ENCODE measurements around the gene OR2G3. TPM values are rescaled to one million over a fixed set of nuclear protein-coding genes. Genes with fewer than 3 reads are reported as not detected.

The OR2G3 gene
- total and polyA plus RNA-seq, 2 of the 4 experiments (the other 2 are of a cell fraction), result not detected

GRCh38 chr1:247638011-247638410 lies 32.6 kb downstream of the OR2G3 start:
- no peaks in the 10 kb centered on the region for H3K27me3 ChIP-seq (ENCODE audit: control insufficient read depth, insufficient read depth, low read length)
- no TSS peak for BruUV-seq (replicated peaks)
- H2AK5ac ChIP-seq (ENCODE audit: low read depth, low read length), result no peak overlapping the region
- ChIA-PET POLR2A (ENCODE audit: unreplicated experiment) (no interaction called here), CTCF (no interaction called here)
- H3K4ac ChIP-seq (ENCODE audit: low read depth, low read length), result no peak overlapping the region
- H3K27ac ChIP-seq (ENCODE audit: insufficient read depth, low read length), result no peak overlapping the region
- no peak overlapping the region for H4K8ac ChIP-seq (ENCODE audit: low read depth in 2 of 2, low read length in 2 of 2)
- H3K23ac ChIP-seq (ENCODE audit: low read depth, low read length), result no peak overlapping the region
- no peak for DNase-seq
- H2AFZ ChIP-seq (replicated peaks; ENCODE audit: low read length, poor library complexity), result no peak overlapping the region
- no peak overlapping the region for H2BK120ac ChIP-seq (ENCODE audit: low read depth, low read length)
- no peak overlapping the region for H2AK9ac ChIP-seq (replicated peaks; ENCODE audit: low read depth, low read length, poor library complexity)
- in situ Hi-C loops (cut with MboI; ENCODE audit: low sequenced_read_pairs), result no loop called here
- TF ChIP-seq MAFK (IDR thresholded peaks at IDR 0.05; ENCODE audit: low read depth, low read length) (no peak), BHLHE40 (IDR thresholded peaks at IDR 0.05; ENCODE audit: low read depth, low read length) (no peak), POLR2A (IDR thresholded peaks at IDR 0.05; ENCODE audit: low read depth, low read length) (no peak), CHD1 (IDR thresholded peaks at IDR 0.05; ENCODE audit: low read depth, low read length) (no peak), RAD21 (IDR thresholded peaks at IDR 0.05; ENCODE audit: low read length) (no peak), RCOR1 (IDR thresholded peaks at IDR 0.05; ENCODE audit: insufficient replicate concordance, low read length) (no peak), RFX5 (IDR thresholded peaks at IDR 0.05; ENCODE audit: low read depth, low read length) (no peak), USF2 (IDR thresholded peaks at IDR 0.05; ENCODE audit: low read depth, low read length) (no peak), MXI1 (IDR thresholded peaks at IDR 0.05; ENCODE audit: borderline replicate concordance, low read depth, low read length) (no peak), ELK1 (IDR thresholded peaks at IDR 0.05; ENCODE audit: borderline replicate concordance, low read depth, low read length) (no peak), FOS (IDR thresholded peaks at IDR 0.05; ENCODE audit: low read depth, low read length) (no peak), NFE2L2 (IDR thresholded peaks at IDR 0.05; ENCODE audit: low read depth, low read length) (no peak), CEBPB (IDR thresholded peaks at IDR 0.05; ENCODE audit: low read depth, low read length) (no peak), CTCF (conservative IDR thresholded peaks at IDR 0.05; ENCODE audit: low read depth, low read length) (no peak), SMC3 (IDR thresholded peaks at IDR 0.05; ENCODE audit: low read depth, low read length) (no peak), MAZ (IDR thresholded peaks at IDR 0.05; ENCODE audit: borderline replicate concordance, low read depth, low read length) (no peak)
- intact Hi-C loops (cut with micrococcal nuclease), result no loop called here
- H3K4me3 ChIP-seq (ENCODE audit: insufficient read depth, low read depth, low read length), result no peak overlapping the region
- H3K14ac ChIP-seq (replicated peaks; ENCODE audit: low read depth, low read length), result no peak overlapping the region
- no peaks in the 10 kb centered on the region for H4K20me1 ChIP-seq (ENCODE audit: insufficient read depth, low read length)
- H3K4me2 ChIP-seq (ENCODE audit: low read depth, low read length), result no peak overlapping the region
- H3K36me3 ChIP-seq (ENCODE audit: control insufficient read depth, insufficient read depth, low read length), result no peaks in the 10 kb centered on the region
- H3K9me1 ChIP-seq (ENCODE audit: insufficient read depth, low read length), result no peaks in the 10 kb centered on the region
- no peak for ATAC-seq (ENCODE audit: low read depth)
- no peak overlapping the region for H3K56ac ChIP-seq (ENCODE audit: extremely low read depth, insufficient read depth, low read length)
- H4K5ac ChIP-seq (ENCODE audit: low read depth, low read length), result no peak overlapping the region
- WGBS, 2 experiments (ENCODE audit: extremely low coverage in 2 of 2, insufficient read length in 1 of 2), result 44% methylated on average over 1 of the region's 4 CpGs; no CpG with 5 or more reads in 1 of the 2 experiments
- peaks cover 23% of the 10 kb centered on the region for H3K9me3 ChIP-seq (ENCODE audit: control insufficient read depth, insufficient read depth, low read length)
- H3K79me1 ChIP-seq (ENCODE audit: low read depth in 1 of 2, low read length in 2 of 2), result no peaks in the 10 kb centered on the region
- H4K91ac ChIP-seq (ENCODE audit: insufficient read depth, low read depth, low read length), result no peak overlapping the region
- H3K9ac ChIP-seq (ENCODE audit: low read depth, low read length), result no peak overlapping the region
- H2BK20ac ChIP-seq (ENCODE audit: low read depth, low read length), result no peak overlapping the region
- H2BK5ac ChIP-seq (ENCODE audit: low read depth, low read length, poor library complexity, severe bottlenecking), result no peak overlapping the region
- no peak overlapping the region for H2BK15ac ChIP-seq (ENCODE audit: low read depth, low read length)
- dilution Hi-C loops (cut with HindIII; ENCODE audit: low sequenced_read_pairs, unreplicated experiment), result no loop called here
- H3K4me1 ChIP-seq (ENCODE audit: control insufficient read depth, insufficient read depth, low read length), result no peaks in the 10 kb centered on the region
- H3K18ac ChIP-seq (ENCODE audit: low read depth, low read length), result no peak overlapping the region
